Measurements from ENCODE around the gene EXT2.

Gene EXT2

DNA sequence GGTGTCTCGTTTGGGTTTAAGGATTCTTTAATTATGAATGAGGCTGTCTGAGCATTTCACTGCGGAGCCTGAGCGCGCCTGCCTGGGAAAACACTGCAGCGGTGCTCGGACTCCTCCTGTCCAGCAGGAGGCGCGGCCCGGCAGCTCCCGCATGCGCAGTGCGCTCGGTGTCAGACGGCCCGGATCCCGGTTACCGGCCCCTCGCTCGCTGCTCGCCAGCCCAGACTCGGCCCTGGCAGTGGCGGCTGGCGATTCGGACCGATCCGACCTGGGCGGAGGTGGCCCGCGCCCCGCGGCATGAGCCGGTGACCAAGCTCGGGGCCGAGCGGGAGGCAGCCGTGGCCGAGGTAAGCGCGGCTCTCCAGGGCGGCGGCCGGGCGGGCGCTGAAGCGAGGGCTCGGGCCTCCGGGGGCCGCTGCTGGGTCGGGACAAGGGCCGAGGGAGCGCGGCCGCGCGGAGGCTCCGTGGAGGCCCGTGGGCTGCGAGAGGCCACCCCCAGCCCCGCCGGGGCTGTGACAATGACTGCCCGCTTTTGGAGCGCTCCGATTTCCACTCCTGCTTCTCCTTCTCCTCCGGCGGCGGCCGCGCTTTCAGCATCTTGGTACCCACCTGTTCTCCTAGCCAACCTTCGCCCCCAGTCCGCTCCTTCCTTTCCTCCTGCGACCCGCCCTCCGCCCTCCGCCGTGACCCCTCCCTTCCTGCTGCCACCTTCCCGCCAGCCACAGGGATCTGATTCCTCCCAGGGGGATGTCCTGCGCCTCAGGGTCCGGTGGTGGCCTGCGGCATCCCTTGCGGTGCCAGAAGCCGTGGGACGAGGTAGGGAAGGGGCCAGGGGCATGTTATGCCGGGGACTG, at the start of gene EXT2:
Gene EXT2 (plus strand): TSS at position 173 of the 854 bp plus-strand sequence. CDS start 12,035 bp downstream, outside the sequence.
- peak; percentile 91 for DNase-seq

- no peak for DNase-seq
Measured at GRCh38 chr11:44046182-44046581, 49.3 kb upstream of the EXT2 start.

GRCh38 chr11:44047298-44047697, 48.2 kb upstream of the EXT2 start:
- no peak for DNase-seq

- peak; percentile 37 for DNase-seq
Measured at GRCh38 chr11:44047931-44048431, 47.5 kb upstream of the EXT2 start, which contains the start of gene ACCSL. ACCSL (plus strand) TSS chr11:44047981; CDS start chr11:44048037, 56 bp downstream.

GRCh38 chr11:44049832-44050231, 45.6 kb upstream of the EXT2 start:
- DNase-seq, result no peak

DNA sequence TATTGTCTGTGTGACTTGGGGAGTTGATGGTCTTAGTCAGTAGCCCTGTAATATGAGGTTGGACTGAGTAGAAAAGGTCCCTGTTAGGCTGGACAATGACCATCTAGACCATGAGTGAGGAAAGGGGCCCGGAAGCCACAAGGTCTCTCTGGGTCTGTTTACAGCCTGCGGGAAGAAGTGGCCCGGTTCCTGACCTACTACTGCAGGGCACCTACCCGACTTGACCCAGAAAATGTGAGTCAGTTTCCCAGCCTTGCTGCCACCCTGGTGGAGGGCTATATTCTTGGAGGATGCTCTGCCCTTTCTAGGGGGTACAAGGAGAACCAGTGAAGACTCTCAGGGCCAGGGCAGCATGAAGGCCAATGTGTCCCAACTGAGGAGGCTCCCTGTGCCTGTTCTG, 44.3 kb upstream of the EXT2 start:
- no peak for DNase-seq

- no peak for DNase-seq
Measured at GRCh38 chr11:44057340-44057739, 38.1 kb upstream of the EXT2 start.

GRCh38 chr11:44058275-44058674, 37.2 kb upstream of the EXT2 start:
- no peak for DNase-seq

GRCh38 chr11:44065161-44065661, 30.3 kb upstream of the EXT2 start:
- peak; percentile 18 for DNase-seq

DNA sequence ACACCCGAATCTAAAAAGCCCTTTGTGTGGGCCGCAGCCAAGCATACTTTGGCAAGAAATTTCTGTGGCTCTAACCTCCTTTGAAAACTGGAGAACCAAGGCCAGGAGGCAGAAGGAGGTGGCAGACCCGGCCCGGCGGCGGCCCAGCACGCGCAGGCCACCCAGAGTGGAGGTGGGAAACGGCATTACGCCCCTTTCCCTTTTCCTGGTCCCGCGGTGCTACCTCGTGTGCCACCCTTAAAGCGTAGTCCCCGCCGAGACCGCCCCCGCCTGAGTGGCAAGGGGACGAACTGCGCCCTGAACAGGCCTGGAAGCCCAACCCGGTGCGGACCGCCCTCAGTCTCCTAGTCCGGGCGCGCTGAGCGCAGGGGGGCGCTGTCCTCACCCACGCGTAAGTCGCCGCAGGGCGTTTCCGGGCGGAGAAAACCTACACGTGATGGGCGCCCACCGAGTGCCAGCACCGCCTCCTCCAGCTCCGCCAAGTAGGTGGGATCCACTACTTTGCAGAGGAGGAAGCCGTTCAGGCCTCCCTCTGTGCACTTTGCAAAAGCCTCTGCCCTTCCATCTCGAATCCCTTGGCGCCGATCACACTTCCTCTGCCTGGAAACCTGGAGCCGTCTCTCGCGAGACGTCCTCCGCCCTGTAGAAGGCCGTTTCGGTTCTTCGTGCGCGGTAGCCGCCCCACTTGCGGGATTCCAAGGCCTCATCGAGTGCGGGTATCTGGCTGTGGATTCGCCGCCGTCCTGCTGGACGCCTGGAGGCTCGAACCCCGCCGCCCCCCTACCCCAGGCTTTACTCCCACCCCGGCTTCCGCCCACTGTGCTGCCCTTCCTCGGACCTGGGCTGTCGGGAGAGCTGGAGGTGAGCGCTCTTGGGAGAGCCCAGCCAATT, 29.4 kb upstream of the EXT2 start, which contains the start of gene ACCS:
Gene ACCS (plus strand): TSS at position 430 of the 891 bp plus-strand sequence. CDS start 1,358 bp downstream, outside the sequence.
- DNase-seq, result peak; percentile 98

DNA sequence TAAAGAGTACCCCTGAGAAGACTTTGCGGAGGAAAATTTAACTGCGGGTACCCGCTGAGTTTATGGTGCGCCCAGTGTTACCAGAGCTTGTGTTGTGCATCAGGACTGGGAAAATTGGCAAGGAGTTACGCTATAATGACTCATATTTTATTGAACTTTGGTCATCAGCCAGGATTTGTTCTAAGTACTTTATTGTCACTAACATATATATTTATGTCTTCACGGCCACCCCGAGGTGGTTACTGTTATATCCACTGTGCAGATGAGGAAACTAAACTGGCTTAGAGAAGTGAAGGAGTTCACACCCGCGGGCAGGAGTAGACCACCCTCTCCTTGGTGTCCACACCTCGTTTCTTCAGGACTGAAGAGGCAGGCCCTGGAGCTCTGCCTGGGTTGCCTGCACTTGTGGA, 28.7 kb upstream of the EXT2 start:
- peak; percentile 49 for DNase-seq

- DNase-seq, result peak; percentile 87
Measured at GRCh38 chr11:44067266-44067665, 28.2 kb upstream of the EXT2 start.

- DNase-seq, result no peak
Measured at GRCh38 chr11:44068180-44068579, 27.3 kb upstream of the EXT2 start.

DNA sequence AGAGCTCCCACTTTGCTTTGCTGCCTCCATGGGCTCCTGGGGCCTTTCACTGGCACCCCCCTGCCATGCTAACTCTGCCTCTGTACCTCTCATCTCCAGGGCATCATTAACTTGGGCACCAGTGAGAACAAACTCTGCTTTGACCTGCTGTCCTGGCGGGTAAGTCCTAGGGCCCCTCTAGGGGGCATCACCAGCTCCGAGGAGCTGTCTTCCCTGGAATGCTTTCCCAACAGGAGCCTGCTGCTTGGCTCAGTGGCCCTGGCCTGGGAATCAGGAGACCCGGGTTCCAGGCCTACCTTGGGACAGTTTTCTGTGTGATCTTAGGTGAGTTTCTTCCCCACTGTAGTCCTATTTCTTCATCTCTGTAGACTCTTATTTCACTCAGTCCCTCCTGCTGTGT, 24.3 kb upstream of the EXT2 start:
- no peak for DNase-seq

- DNase-seq, result peak; percentile 30
Measured at GRCh38 chr11:44072757-44073658, 22.5 kb upstream of the EXT2 start.

GRCh38 chr11:44078794-44079193, 16.7 kb upstream of the EXT2 start:
- DNase-seq, result no peak

DNA sequence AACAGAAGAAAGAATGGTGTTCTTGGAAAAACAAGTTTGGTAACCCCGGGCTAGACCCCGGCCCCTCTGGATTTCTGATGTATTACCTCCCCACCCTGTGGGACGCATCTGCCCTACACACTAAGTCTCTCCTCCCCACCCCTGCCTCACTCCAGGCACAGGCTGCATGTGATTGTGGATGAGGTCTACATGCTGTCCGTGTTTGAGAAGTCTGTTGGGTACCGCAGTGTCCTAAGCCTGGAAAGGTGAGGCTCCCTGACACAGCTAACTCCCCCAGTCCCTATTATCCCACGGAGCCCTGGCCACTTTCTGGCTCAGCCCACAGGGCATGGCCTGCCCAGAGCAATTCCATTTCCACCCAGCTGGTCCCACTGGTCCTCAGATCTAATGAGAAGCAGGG, 16.1 kb upstream of the EXT2 start:
- DNase-seq, result no peak

DNA sequence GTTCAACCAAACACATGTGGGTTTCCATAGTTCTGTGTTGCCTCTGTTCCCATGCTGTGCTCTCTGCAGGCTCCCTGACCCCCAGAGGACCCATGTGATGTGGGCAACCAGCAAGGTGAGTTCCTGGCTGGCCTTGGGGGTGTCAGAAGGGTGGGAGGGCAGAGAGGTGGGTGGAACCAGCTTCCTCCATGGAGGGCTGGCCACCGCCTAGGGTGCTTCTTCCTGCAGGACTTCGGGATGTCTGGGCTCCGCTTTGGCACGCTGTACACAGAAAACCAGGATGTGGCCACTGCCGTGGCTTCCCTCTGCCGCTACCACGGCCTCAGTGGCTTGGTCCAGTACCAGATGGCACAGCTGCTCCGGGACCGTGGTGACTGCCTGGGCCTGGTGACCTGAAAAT, 14.5 kb upstream of the EXT2 start:
- DNase-seq, result no peak

- no peak for DNase-seq
Measured at GRCh38 chr11:44082645-44083044, 12.8 kb upstream of the EXT2 start.

DNA sequence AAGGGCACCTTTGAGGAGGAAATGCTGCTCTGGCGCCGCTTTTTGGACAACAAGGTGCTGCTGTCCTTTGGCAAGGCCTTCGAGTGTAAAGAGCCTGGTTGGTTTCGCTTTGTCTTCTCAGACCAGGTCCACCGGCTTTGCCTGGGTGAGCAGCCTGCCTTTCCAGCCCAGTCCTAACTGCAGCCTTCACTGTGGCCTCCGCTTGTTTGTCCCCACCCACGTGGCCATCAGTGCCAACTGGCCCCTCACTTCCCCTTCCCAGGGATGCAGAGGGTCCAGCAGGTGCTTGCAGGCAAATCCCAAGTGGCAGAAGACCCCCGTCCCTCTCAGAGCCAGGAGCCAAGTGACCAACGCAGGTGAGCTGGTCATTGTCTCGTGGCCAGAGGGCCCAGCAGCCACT, 12.0 kb upstream of the EXT2 start:
- no peak for DNase-seq

DNA sequence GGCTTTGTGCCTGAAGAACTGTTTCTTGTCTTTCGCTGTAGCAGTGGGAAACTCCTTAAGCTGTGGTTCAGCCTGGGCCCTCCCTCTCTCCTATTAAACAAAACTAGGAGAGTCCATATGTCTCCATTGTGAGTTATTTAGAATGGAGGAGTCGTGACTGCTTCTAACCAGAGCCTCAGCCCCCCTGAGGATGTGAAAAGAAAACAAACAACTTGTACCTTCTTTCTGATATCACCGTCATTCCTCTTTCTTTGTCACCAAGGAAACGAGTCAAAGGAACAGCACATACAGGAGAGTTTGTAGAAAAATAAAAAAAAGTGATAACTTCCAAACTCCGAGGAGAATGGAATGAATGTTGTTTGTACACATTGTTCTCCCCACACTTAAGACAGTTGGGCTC, 11.6 kb upstream of the EXT2 start:
- no peak for DNase-seq

DNA sequence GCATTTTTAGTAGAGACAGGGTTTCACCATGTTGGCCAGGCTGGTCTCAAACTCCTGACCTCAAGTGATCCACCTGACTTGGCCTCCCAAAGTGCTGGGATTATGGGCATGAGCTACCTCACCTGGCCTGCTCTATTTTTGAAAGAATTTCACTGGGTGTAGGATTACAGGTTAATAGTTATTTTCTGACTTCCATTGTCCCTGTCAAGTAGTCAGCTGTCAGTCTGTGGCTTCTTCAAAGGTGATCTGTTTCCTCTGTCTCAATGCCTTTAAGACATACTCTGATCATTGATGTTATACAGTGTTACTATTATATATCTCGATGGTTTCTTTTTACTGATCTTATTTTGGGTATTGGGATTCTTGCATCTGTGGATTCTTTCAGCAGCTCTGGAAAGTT, 10.1 kb upstream of the EXT2 start:
- no peak for DNase-seq

Measured in hematopoietic multipotent progenitor cell treated with erythropoietin and hydrocortisone succinate and interleukin-3 and kit ligand, for 4 days (in vitro differentiated cells).